HG03432 (cell line): ENCODE measurements around the gene DOK3.

Experiments
- ATAC-seq: cut with Tn5 transposase; IDR thresholded peaks from one replicate; pipeline ENCODE4 v1.9.1; 2021; ENCODE audit warnings: mild to moderate bottlenecking, moderate library complexity; ENCODE audit not compliant: unreplicated experiment

Gene DOK3, protein sequence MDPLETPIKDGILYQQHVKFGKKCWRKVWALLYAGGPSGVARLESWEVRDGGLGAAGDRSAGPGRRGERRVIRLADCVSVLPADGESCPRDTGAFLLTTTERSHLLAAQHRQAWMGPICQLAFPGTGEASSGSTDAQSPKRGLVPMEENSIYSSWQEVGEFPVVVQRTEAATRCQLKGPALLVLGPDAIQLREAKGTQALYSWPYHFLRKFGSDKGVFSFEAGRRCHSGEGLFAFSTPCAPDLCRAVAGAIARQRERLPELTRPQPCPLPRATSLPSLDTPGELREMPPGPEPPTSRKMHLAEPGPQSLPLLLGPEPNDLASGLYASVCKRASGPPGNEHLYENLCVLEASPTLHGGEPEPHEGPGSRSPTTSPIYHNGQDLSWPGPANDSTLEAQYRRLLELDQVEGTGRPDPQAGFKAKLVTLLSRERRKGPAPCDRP

DNA sequence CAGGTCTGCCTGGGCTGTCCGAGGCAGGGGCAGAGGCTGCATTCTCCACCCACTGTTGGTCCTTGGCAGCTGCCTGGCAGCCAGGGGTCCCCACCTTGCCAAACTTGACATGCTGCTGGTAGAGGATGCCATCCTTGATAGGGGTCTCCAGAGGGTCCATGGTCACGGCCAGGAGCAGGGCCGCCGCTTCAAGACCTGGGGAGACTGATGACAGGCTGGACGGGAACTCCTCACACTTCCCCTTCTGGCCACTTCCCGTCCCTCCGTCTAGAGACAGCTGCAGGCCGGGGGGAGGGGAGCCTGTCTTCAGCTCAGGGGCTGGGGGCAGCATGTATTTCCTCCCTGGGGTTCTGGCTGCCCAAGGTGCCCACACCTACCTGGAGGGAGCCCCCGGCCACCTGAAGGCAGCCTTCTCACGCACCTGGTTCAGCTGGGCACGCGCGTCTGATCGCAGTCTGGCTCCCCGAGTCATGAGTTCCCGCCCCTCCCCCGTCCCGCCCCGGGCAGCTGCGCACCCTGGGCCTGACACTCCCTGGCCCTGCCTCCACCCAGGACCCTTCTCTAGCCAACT lies at the start of gene DOK3:
DOK3 (minus strand) TSS at position 446 of the 571 bp plus-strand sequence; CDS start at position 160, 286 bp downstream.
- peak; percentile 33 for ATAC-seq

DNA sequence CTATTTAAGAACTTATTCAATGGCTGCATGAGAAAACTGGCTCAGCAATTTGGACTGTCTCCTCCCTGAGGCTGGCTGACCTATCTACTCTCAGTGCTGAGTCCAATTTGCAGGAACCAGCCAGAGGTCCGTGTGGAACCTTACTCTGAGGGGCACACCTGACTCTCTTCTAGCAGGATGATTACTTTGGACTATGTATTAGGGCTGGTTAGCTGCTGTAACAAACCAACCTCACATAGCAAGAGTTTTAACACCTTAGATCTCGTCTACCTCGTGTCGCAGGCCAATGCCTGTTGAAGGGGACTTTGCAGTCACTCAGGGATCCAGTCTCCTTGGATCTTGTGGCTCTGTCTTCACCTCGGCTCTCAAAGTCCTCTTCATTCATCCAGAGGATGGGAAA lies 48.2 kb upstream of the DOK3 start:
- ATAC-seq = no peak

DNA sequence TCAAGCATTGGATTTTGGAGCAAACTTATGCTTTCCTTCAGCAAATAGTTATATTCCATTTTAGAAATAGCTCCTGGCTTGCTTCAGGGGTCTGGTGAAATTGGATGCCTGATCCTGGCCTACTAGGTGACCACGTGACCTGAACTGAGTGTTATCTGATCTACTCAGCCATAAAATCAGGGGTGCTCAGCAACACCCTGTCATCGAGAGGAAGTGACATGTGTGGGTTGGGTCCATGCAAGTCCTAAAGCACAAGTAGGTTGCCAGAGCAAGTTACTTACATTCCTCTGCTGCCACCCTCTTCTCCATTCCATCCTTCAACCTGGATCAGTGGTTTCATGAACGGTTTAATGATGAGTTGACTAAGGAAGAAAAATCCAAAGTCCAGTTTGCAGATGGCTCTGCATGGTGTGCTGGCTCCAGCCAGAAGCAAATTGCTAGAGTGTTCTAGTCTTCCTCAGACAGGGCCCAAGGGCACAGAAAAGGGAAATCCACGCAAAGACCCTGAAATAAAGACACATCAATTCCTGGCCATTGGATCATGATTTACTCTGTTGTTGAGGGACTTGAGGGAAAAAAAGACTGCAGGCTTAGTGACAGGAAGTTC lies 47.5 kb upstream of the DOK3 start:
- no peak for ATAC-seq

DNA sequence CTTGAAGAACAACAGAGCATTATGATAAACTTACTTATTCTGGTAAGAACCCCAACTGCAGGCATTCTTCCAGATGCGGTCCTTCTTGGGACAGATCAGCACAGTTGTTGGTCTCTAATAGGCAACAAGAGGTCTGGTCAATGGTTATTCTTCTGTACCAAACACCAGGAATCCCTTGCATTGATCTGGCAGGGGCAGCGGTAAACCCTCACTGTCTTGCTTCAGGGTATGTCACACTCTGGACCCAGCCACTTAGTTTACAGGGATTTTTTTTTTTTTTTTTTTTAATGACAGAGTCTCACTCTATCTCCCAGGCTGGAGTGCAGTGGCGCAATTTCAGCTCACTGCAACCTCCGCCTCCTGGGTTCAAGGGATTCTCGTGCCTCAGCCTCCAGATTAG lies 46.0 kb upstream of the DOK3 start:
- no peak for ATAC-seq

DNA sequence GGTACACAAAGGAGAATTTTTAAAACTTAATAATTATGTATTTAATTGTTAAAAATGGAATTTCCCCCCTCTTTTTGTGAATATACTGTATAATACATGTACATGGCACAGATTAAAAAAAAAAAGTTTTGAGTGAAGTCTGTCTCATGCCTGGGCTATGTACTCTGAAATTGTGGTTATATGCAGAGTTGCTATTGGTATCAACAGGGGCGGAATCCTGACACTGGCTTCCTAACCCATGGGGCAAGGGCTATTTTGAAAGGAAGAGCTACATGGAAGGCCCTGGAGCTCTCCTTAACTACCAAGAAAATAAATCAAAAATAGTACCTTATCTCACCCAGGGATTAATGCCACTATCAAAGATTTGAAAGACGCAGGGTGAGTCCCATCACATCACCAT lies 45.6 kb upstream of the DOK3 start:
- ATAC-seq = no peak

DNA sequence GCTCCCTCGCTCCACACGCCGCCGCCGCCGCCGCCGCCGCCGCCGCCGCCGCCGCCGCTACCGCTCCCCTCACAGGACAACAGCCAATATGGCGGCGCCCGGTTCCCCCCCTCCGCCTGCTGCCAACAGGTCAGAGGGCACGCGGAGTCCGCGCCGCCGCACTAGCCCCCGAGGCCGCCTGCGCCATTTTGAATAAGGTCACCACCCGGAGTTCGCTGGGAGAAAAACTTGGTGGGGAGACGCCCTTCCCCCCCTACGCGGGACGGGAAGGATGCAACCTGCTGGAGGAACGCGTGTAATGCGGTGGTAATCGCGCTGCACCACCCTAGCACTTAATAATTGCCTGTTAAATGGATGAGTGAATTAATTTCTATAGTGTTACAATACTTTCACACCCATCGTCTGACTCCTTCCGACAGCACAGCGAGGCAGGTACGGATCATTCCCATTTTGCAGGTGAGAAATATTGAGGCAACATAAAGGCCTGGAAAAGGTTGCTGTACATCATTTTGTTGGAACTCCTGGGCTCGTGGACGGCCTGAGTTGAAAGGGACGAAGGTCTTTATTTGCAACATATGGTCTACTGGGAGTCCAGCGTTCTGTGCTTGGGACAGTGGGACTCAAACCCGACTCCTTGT lies 45.0 kb upstream of the DOK3 start, which contains the start of gene FAM193B:
FAM193B (minus strand) TSS at position 90 of the 638 bp plus-strand sequence. CDS start 105 bp downstream, outside the sequence.
- peak; percentile 92 for ATAC-seq

DNA sequence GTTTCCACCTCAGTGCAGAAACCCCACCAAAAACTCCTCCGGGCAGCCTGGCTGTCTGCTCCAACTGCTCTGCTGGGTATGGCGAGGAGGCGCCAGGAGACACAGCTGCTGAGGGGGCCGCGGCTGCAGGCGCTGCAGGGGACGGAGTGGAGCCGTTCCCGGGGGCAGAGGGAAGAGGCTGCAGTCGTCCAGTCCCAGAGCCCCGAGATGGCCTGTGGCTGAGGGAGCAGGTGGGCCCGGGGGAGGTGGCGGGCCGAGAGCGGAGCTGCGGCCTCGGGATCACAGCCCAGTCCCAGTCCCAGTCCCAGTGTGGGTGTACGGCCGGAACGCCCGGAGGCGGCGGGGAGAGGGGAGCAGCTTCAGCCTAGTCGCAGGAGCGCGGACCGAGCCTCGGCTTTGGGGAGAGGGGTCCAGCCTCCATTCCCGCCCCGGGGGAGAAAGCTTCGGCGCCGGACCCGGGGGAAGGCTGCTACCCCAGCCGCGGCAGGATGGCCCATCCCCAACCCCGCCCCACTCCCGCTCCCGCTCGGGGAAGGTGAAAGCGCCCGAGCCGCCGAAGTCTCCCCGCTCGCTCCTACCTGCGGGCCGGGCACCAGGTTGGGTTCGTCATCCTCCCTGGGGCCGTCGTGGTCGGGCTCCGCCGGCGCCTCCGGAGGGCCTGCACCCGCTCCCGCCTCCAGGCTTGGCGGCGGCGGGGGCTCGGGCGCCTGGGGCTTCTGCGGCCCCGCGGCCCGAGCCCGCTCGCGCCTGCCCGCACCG lies 44.2 kb upstream of the DOK3 start:
- peak; percentile 50 for ATAC-seq

DNA sequence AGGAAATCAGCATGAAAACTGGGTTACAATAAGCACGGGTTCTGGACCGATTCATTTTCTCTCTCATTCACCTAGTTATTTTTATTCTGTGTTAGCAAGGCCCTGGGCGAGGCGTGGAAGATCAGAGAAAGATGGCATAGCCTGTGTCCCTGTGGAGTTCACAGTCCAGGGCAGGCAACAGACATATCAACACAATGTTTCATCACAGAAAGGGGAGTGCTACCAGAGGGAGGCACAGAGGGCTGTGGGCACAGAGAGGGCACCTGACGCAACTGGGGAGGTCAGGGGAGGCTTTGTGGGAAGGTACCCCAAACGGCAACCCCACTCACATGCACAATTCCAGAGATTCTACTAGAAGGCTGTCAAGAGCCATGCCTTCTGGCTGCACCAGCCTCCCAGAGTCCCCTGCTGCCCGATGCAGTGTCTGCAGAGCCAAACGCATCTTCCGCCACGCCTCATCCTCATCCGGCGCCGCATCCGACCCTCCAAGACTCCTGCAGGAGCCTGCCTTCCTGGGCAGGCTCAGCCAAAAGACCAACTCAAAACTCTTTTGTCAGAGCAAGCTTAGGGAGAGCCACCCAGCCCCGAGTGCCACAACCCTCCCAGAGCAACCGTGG lies 43.3 kb upstream of the DOK3 start:
- ATAC-seq = no peak

DNA sequence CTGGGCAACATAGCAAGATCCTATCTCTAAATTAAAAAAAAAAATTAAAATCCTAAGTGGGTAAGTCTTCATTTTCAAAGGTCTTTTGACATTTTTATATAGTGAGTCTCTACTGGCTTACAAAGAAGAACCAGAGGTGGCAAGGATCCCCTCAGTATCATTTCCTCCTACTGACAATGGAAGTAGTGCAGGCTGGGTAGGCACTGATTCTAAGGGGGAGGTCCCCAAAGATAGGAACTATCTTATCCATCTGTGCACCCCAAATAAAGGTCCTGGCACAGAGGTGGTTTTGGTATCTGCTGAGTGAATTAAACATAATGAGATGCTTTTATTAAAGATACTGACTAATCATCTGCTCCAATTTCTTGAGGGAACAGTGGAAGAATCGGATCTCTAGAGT lies 40.5 kb upstream of the DOK3 start:
- ATAC-seq = no peak

DNA sequence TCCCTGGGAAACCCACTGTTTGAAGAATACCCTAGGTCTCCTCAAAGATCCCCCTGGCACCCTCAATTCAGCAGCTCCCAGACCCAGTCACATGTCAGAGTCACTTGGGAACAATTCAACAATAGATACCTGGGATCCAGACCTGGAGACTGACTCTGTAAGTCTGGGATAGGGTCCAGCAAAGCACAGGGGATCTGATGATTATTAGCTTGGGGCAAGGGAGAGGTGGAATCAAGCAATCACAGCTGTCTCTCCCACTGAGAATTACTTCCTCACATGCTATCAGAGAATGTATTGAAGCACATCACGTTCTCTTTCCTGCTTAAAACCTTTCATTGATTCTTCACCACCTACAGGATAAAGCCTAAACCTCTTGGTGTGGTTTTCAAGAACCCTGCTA lies 38.9 kb upstream of the DOK3 start:
- ATAC-seq = no peak

DNA sequence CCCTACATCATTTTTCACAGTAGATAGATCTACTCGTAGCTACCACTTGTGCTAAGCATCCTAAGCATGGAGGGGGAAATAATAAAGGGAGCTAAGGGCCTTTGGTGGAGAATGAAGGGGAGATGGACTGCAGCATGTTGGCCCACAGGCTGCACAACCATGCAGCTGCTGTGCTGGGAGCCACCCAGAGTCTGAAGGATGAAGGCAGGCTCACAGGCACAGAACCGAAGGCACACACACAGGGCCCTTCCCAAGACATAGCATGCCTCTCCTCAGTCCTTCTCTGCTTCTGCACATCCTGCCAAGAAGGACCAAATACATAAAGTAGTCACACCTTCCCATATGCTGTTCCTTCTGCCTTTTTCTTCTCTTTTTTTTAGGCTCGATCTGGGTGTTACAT lies 38.1 kb upstream of the DOK3 start:
- no peak for ATAC-seq

DNA sequence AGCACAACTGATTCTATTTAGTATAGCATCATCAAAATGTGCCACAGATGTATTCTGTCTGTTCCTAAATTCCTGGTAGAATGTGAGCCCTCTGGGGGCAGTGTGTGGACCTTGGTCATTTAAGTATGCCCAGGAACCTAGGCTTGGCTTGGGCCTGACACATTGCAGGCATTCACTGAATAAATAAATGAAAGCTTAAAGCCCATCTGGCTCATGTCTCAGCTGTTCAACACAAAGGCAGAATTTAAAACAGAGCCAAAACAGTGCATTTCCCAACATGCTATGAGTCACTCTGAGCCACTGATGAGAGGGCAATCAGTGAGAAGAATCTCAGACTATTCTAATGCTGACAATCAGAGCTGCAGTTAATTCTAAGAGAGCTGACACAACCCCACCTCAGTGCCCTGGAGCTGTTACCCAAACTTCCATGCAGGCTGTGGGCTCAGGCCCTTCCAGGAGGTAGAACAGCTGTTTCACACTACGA lies 36.7 kb upstream of the DOK3 start:
- ATAC-seq = no peak

DNA sequence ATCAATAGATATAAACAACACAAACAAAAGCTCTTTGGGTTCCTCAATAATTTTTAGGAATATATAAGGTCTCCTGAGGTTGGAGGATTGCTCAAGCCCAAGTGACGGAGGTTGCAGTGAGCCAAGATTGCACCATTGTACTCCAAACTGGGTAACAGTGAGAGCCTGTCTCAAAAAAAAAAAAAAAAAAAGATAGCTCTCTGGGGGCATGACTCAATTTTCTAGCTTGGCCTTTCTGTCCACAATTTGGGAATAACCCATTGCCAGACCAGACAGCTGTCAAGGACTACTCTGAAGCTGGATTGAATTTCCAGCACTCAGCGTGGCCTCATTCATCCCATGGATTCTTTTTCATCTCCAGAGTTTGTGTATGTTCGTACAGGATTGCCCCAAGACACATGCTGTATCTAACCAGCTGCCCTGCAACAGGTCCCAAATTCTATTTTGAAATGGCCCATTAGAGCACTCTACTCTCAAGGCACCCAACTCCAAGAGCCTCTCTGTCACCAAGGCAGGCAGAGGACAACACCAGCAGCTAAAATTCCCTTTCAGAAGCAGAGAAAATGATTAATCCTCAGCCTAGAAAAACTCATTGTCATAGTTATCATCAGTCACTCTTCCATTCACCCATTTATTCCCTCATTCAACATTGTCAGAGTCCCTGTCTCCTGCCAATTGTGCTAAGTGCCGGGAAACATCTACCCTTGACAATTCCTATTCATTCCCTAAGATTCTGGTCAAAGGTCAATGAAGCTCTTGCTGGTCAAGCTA lies 36.0 kb upstream of the DOK3 start:
- ATAC-seq = no peak

DNA sequence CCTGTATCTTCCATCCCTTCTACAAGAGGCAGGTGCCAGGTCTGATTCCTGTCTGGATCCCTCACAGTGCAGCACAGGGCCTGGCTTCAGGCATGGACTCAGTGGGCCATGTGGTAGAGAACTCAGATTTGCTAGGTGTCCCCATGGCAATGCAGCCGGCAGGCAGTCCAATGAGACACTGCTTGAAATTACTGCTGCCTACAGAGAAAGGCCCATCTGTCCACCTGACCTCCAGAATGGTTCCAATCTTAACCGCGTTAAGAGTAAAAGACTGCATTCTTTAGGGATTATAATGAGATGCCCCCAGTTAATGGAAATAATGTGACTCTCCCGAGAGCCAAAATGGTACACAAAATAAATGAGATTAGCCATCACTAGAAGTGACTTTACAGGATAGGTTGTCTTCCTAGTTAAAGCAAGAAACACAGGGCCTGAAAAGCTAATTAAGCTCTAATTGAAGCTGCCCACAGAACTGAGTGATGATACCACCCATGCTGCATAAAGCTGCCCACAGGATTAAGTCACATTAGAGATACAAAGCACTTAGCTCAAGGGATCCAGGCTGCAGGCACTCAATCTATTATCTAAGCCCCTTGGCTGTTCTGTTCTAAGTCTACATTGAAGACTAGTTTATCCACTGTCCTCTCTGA lies 33.3 kb upstream of the DOK3 start:
- ATAC-seq = no peak

DNA sequence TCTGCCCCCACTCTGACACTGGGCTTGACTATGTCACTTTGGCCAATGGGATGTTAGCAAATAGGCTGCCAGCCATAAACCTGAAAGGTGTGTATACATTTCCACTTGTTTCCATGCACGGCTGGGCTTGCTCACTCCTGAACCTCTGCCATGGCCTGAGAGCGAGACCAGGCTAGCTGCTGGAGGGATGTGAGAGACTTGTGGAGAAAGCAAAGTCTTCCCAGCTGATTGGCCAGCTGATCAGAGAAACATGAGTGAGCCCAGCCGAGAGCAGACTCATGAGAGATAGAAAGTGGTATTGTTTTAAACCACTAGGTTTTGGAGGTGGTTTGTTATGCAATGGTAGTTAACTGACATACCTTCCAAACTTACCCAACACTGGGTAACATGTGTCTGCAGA lies 30.8 kb upstream of the DOK3 start:
- no peak for ATAC-seq

DNA sequence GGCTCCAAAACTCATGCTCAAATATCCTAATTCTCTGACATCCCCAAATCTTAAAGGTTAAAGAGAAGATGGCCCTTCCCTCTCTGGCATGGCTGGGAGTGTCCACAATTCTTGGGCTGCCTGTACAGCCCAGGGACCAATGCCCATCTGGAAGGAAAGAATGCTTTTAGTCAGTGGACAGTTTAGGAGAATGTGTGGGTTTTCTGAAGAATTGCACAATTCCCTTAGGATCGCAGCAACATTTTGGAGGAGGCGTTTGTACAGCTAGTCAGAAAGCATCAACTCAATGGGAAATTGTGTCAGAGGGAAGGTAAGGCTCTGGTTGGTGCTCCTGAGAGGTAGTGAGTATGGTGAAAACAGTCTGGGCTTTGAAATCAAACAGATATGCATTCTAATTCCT lies 29.8 kb upstream of the DOK3 start:
- no peak for ATAC-seq

DNA sequence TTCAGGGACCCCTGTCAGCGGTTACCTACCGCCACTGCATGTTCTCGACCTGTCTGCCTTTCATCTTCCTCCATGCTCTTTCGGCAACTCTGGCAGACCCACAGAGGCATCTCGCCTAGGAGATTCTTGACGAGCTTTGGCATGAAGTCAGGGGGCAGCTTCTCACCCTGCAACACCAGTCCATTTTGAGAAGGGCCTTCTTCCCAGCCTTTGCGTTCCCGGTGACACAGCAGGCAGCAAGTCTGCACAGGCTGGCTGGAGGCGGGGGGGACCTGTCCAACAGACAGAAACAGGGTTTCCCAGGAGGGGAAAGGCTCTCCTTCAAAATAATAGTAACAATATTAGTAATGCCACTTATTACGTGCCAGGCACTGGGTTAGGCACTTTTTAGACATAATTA lies 29.2 kb upstream of the DOK3 start:
- ATAC-seq = no peak

DNA sequence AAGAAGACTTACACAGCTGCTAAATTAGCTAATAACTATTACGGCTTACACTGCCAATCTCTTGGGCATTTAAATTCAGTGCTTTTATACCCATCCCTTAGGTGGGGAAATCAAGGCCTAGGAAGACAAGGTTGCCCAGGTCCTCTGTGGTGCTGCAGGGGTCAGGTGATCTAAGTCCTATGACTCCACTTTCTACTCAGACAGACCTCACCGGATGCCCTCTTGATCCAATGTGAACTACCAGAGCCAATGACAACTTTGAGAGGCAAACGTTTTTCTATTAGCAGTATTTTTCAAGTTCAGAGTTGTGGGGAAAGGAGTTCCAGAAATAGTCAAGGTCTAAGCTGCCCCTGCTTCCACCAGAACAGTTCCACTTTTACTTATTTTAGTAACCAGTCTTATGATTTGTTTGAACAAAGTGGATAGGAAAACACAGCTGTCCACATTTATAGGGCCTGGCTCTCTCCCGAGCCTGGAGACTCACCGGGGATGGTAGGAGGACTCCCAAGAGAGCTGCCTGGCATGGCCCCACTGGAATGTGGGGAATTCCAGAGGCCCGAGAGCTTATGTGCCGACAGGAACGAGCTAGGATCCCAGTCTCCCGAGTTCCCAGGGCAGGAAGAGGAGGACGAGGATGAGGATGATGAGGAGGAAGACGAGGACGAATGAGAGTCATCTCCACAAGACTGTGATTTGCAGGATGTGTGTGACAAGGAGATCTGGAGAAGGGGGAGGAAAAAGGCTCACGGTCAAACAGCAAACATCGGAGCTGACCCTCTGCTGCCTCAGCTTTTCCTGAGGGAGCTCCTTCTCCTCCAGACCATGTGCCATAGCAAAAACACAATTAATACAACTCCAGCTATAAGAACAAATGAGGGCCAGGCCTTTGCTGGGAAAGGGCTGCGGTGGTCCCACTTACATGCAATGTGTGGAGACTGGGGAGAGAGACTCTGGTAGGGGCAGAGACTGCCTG lies 28.0 kb upstream of the DOK3 start:
- no peak for ATAC-seq
